Nucleus accumbens (tissue), 56 donors: ENCODE measurements around the gene GNG5.
"Not testable (repeated sequence)": the region's sequence is repeated elsewhere in the genome, so short reads cannot be mapped to it uniquely, and the experiment has no call there.

ENCODE experiments used
- DNase-seq, 56 donors: peaks; one replicate each; lab custom pipeline; 2025; lab: John Stamatoyannopoulos, UW

The GNG5 gene

DNA sequence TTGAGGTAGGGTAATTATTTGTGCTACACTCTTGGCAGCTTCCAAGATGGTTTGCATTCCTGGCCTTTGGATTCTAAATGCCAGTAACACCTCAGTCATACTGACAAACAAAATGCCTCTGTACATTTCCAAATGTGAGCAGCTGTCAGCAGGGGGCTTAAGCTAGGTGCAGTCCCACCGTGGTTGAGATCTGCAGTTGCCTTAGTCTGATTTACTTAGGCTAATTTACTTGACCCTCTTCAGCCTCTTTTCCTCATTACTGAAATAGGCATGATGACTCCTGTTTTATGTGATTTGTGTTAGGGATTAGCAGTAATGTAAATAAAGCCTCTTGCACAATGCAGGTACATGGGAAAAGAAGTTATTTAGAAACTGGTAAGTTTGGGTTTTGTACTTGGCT is 13.7 kb downstream of the GNG5 start:
- DNase-seq = no peak

DNA sequence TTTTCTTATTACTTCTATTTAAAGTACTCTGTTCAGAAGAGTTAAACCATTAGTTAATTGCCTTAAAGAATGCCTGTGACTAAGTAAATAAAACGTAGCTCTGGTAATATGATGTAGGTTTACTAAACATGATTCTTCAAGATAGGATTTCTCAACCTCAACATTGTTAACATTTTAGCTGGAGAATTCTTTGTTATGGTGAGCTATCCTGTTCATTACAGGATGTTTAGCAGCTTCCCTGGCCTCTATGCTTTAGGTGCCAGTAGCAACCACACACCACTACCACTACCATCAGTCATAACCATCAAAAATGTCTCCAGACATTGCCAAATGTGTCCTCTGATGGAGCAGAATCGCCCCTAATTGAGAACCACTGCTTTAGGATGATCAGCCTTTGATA is 16.6 kb downstream of the GNG5 start:
- no peak for DNase-seq

DNA sequence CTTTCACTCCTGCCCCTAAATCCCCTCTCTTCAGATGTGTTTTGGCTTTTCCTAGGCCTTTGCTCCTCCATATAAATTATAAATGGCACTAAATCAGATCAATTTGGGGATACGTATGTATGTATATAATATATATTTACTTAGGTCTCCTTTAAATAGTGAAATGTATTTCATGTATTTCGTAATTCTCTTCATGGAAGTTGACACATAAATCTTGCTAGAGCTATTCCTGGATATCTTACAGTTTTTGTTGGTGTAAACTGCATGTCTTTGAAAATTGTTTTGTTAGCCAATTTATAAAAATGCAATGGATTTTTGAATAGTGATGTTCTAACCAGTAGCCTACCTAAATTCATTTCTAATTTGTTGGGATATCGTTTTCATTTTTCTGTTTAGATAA is 18.3 kb downstream of the GNG5 start:
- DNase-seq = no peak

DNA sequence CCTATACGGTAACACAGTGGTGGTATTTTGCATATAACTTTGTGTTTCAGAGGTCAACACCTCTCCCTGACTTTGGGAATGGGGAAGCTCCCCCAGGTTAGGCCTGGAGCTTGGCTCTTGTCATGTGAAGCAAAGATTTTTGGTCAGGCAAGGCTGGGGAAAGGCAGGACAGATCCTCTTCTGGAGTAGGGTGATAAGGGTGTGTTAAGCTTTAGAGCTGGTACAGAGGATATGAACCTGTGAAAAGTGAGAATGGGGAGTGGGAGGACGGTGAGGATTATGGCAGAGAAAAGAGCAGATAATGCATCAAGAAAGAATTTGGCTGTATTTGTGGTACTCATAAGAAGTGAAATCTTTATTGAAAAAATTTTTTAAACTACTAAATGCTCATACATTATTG is 25.1 kb downstream of the GNG5 start:
- DNase-seq = no peak

DNA sequence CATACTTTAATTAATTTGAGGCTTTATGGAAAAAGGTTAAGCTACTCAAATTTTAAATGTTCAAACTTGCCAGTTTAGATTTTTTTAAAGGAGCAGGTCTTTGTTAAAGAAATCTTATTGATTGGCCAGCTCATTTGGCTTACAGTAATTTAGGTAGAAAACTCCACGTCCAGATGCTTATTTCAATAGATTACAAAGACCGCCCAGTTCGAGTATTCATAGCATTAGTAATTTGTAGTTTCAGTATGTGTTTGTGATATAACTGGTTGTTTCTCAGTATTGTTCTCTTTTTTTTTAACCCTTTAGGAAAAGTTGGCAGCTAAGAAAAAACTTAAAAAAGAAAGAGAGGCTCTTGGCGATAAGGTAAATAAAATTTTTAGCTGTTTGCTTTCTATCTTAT is 25.7 kb downstream of the GNG5 start:
- no peak for DNase-seq

DNA sequence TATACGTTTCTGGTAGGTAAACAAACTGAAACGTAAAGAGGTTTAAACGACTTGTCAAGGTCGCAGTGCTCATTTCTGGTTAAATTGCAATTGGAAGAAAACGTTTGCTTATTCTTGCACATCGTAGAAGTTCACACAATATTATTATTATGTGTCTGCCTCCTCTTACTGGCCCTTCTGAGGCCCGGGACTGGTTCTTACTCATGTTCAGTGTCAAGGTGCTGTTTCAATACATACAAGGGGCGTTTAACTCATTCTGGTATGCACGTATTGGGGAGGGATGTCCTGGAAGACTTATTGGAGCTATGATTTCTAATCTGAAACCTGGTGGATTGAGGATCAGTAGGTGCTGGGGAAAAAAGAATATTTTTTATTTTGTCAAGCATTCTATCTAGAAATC is 26.4 kb downstream of the GNG5 start:
- DNase-seq = no peak

DNA sequence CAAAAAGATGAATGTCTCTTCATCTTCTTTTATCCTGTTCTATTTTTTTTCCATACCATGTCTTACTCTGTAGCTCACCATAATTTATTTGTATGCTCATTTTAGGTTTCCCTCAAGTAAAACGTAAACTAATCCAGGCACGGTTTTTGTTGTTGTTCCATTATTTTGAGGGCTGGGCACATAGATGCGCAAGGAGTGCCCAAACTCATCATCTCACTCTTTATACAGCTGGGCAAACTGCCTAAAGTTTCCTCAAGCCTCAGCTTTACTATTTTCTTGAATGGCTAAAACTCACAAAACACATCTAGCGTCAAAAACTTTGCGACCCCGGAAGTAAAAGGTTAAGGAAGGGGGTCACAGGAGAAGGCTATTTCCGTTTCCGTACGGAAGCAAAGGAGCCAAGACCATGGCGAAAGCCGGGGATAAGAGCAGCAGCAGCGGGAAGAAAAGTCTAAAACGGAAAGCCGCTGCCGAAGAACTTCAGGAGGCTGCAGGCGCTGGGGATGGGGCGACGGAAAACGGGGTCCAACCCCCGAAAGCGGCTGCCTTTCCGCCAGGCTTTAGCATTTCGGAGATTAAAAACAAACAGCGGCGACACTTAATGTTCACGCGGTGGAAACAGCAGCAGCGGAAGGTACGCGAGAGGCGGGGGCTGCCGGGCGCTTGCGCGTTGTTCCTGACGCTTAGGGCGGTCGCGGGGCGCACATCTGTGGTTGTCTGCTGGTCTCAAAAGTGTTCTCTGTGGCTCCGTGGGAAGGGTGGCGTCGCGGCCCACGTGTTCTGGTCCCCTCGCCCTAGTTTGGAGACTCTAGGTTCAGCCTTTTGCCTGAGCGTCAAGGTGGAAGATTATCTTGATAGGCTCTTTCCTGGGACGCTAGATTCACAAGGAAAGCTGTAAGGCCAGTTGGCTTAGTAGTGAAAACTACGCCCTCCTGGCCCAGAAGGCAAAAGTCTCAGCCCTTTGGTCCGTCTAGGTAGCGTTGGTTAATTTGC is 27.2 kb downstream of the GNG5 start, which contains the start of gene RPF1:
TSS of gene RPF1 (plus strand) at position 391 of the 993 bp plus-strand sequence. CDS start at position 407, 16 bp downstream.
- DNase-seq = peak in 54 of 56 donors; percentile 29 to 89 (median 71)

DNA sequence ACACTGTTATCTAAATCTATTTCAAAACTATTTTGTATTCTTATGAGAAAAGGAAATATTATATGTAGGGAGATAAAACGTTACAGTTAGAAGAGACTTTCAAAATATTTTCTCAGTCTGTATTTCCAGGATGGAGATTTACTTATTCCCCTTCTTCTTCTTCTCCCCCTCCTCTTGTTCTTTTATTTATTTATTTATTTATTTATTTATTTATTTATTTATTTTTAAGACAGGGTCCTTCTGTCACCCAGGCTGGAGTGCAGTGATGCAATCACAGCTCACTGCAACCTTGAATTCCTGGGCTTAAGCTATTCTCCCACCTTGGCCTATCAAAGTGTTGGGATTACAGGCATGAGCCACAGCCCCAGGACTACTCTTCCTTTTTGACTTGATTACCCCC is 30.2 kb downstream of the GNG5 start:
- no peak for DNase-seq

DNA sequence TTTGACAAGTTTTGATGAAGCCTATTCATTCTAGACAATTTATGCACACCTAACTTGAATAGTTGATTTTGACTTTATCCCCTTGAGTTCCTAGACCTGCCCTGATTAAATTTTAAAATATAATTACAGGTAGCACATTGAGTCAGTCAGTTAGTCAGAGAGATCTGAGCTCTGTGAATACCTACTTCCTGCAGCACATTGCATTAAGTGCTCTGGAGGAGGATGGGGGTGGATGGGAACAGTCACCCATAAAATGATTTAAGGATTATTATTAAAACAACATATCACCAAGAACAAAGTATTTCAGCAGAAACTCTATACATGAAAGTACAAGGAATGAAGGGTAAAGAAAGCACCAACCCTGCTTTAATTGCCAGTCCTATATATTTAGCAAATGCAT is 39.1 kb downstream of the GNG5 start:
- DNase-seq = peak in 14 of 56 donors; percentile 1 to 55 (median 20)

DNA sequence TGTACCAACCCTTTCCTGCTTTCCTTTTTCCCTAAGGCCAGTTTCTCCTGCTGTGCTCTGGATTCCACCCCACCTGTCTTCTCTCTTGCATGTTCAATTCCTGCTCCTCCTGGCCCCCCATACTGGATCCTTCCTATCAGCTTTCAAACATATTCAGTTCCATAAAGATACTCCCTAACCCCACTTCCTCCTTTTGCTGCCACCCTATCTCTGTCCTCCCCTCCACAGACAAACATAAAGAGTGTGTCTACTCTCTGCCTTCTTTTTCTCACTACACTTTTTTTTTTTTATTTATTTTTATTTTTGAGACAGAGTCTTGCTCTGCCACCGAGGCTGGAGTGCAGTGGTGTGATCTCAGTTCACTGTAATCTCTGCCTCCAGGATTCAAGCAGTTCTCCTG is 44.3 kb downstream of the GNG5 start:
- no peak for DNase-seq

DNA sequence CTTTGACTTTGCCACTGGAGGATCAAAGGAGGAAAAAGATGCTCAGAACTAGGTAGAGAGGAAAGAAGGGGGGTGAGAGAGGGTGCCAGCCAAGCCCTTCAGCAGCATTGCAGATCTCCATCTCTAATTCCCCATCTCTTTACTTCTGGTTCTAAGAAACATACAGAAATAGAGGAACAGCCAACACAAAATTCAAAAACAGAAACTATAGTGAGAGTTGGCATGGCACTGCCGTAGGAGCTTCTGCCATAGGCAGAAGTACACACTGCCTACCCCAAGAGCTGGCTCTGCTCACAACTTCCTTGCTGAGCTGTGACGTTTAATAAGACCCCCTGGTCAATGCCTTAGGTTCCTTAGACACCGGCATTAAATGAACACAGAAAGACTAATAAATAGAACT is 53.9 kb downstream of the GNG5 start:
- DNase-seq = no peak

DNA sequence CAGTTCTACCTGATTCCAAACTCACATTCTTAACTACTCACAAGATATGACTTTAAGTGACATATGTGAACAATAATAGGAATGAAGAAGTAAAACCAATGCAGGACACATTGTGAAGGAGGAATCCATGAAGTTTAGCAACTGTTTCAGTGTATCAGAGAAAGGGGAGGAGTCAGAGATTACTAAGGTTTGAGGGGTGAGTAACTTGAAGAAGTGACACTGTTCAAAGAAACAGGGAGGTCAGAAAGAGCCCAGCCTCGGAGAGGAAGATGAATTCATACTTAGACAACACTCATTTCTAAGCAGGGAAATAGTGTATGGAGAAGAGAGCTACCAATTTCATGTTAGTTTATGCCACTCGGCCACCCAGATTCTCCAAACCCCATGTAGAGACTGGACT is 55.5 kb downstream of the GNG5 start:
- DNase-seq = no peak

DNA sequence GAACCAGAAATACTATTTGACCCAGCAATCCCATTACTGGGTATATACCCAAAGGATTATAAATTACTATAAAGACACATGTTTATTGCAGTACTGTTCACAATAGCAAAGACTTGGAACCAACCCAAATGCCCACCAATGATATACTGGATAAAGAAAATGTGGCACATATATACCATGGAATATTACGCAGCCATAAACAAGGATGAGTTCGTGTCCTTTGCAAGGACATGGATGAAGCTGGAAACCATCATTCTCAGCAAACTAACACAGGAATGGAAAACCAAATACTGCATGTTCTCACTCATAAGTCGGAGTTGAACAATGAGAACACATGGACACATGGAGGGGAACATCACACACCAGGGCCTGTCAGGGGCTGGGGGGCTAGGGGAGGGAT is 57.7 kb downstream of the GNG5 start:
- DNase-seq = not testable (repeated sequence)
